TTC549 (cell line): Measurements from ENCODE around the gene NPEPL1.

Source experiments
- FAIRE-seq: peaks from 2 replicates; lab custom pipeline; 2012; peaks lifted over from hg19 to GRCh38; lab: Jason Lieb, UNC

Gene NPEPL1

GRCh38 chr20:58685988-58686387 is 6.6 kb upstream of the NPEPL1 start:
- no peak for FAIRE-seq

DNA sequence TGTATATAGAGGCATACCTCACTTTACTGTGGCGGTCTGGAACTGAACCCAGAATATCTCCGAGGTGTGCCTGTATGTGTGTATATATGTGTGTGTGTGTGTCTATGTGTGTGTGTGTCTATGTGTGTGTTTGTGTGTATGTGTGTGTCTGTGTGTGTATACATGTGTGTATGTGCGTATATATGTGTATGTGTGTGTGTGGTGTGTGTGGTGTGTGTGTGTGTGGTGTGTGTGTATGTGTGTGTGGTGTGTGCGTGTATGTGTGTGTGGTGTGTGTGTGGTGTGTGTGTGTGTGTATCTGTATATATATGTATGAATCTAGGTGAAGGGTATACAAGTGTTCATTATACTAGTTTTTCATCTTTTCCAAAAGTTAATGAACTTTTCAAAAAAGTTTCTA is 4.2 kb upstream of the NPEPL1 start:
- no peak for FAIRE-seq

- FAIRE-seq, result no peak
These were observed 3.8 kb upstream of the NPEPL1 start for GRCh38 chr20:58688840-58689239.

DNA sequence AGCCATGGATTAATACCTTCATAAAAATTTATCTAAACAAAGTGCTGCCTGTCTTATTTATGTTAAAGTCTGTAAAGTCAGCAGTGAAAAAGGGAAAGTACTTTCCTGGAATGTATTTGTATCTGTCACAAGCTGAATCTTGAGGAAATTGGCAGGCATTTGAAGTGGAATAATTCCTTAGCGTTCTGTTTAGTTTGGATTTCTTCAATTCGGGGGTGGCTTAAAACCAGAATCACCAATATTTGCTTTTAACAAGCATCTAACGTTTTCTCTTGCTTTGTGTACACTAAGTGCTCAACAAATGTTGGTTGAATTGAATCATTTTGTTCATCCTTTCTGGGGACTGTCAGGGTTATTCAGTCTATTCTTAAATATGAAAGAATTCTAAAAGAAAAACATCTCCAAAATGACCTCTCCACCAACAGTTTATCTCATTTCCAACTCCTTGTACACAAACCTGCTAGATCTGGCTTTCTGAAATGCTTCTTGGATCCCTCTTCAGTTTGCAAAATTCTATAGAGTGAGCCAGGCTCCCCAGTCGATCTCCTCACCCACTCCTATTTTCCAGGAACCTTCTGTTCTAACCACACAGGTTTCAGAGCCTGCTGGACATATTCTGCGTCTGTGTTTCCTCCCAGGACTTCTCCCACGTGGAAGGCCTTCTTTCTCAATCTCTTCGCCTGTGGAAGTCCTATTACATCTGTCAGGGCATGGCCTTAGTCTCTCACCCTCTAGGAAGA is 2.0 kb upstream of the NPEPL1 start:
- no peak for FAIRE-seq

DNA sequence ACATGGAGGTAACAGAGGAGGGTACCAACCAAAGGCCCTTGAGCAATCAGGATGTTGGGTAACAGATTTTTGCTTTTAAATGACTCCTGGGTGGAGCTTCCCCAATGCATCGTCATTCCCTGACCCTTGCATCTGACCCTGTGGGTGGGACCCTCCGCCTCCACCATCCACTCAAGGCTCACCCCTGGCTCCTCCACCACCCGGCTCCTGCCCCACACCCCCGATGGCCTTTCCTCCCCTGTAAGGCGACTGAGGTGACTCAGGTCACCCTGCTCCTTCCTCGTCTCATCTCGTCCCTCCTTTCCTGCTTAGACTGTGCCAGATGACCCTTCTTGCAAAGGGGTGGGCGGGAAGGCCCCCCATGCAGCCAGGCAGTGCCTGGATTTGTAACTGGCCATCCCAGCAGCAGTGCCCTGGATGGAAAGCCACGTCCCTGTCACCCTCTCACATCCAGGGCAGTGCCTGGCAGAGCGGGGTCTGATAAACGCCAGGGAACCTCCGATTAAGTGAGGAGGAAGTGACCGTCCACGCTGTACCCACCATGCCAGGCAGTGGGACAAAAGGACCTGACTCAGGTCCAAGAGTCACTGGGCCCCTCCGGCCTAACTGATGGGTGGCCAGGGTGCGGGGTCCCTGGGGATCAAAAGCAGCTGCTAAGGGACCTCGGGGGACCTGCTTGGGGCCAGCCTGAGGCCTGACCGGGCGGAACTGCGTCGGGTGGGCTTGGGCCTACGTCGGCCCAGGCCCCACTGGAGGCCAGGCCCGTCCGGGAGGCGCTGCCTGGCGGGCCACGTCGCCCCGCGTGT is 624 bp upstream of the NPEPL1 start:
- no peak for FAIRE-seq

- no peak for FAIRE-seq
These were observed 816 bp downstream of the NPEPL1 start for GRCh38 chr20:58693226-58694006.

DNA sequence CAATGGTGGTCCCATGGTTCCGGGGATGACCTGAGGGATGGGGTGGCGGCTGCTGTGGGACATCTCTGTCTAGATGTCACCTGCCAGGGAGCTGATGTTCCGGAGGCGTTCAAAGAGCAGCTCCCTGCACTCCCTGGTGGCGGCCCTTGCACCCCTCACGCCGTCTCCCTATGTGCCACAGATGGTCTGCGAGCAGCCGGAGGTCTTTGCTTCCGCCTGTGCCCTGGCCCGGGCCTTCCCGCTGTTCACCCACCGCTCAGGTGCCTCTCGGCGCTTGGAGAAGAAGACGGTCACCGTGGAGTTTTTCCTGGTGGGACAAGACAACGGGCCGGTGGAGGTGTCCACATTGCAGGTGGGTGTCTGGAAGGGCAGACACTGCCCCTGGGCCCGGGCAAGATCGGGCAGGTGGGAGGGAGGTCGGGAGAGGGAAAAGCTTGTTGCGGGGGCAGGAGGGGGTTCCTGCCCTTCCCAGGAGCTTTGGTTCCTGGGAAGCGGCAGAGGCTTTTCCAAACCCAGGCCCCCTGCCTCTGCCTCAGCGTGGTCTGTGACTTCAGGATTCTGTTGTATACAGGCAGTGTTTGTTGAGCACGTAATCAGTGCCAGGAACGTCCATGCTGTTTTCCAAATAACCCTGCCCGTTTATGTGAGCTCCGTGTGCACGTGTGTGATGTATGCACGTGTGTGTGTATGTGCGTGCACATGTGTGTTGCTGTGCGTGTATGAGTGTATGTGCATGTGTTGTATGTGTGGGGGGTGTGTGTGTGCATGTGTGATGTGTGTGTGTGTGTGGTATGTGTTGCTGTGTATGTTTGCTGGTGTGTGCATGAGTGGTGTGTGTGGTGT is 1.9 kb downstream of the NPEPL1 start:
- no peak for FAIRE-seq

- no peak for FAIRE-seq
These were observed 2.6 kb downstream of the NPEPL1 start for GRCh38 chr20:58695084-58695722.

GRCh38 chr20:58695895-58696375 is 3.3 kb downstream of the NPEPL1 start:
- no peak for FAIRE-seq

DNA sequence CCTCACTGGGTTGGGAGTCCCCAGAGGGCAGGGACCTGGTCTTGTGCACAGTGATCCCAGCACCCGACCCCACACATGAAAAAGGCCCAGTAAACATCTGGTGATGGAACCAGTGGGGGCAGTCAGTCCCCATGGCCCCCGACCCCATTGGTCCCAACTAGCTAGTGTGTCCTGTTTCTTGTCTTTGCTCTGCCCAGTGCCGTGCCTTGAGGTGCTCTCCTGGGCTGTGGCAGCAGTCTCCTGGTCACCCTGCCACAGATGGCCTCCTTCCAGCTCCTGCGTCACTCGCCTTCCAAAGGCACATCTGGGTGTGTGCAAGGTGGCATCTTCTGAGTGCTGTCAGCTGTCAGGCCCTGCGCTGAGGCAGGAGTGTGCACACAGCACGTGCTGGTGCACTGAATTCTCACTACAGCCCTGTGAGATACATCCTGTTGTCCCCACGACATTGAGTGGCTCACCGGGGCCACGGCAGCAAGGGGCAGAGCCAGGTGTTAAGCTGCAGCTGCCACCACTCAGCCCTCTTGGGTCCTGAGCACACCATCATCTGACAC is 3.9 kb downstream of the NPEPL1 start:
- FAIRE-seq, result no peak

DNA sequence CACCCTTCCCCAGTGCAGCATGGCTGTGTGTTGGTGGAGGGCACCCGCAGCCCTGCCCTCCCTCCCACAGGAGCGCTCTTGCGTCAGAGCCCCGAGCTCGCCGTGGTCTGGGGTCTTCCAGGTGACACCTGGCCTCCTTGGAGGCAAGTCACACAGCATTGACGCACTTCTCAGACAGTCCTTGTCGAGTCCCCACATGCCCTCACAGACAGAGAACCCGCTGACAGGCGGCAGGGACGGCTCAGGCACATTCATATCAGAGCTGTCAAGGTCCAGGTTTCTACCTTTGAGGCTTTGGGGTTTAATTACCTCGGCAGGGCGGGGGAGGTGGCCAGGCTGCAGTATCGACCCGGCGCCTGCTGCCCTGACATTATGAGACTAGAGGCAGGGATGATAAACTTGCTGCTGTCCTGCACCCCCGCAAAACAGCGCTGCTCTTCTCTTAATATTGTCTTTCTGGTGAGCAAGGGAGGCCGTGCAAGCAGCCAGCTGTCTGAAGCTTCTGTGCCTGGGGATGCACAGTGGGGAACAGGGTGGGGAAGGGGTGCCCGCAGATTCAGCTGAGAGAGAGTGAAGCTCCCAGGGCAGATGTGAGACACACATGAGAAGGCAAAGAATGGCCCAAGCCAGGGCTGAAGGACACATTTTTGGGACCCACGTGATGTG is 4.7 kb downstream of the NPEPL1 start:
- FAIRE-seq, result no peak

GRCh38 chr20:58697867-58698703 is 5.5 kb downstream of the NPEPL1 start:
- no peak for FAIRE-seq

DNA sequence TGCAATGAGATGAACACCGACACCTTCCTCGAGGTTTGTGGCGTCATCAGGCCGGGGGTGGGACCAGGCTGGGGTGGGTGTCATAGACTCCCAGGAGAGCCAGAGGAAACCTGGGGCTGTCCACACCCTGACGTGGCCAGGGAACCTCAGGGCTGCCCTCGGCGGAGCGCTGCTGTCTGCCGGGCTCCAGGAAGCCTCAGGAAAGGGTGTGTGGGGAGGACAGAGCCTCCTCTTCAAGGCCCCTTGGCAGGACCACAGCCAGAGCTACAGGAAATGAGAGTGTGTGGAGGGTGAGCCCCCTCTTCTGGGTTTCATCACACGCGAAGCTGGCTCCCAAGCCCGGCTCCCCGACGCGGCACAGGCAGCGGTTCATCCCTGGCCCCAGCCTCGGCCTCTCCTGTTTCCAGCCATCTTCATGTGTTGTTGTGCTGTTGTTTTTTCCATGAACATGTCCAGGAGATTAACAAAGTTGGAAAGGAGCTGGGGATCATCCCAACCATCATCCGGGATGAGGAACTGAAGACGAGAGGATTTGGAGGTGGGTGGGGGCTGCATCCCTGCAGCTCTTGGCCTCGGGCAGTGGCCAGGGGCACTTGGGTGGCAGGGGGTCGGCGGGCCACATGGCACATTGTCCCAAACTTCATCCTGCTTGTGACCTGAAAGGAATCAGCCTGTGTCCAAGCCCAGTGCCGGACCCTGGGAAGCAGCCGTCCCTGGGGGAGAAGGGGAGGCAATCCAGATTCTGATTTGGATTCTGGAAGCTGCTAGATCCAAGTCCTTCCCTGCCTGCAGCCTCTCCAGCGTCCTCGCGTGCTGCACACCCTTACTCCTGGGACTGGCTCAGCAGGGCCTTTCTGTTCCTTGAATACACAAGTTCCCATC is 6.4 kb downstream of the NPEPL1 start:
- FAIRE-seq, result no peak

DNA sequence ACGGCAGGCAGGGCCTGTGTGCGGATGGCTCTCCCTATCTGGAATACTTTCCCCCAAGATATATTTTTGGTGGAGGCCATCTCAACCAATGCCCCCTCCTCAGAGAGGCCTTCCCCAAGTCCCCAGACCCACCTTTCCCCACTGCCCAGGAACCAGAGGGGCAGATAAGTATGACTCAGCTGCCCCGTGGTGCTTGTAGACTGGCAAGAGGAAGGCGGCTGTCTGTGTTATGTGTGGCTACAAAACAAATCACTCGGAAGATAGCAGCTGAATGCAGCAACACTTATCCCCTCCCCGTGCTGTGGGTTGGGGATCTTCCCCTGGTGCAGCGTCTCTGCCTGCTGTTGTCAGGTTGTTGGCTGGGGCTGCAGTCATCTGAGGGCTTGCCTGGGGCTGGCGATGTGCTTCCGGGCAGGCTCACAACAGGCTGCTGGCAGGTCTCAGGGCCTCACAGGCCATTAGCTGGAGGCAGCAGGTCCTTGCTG is 7.1 kb downstream of the NPEPL1 start:
- no peak for FAIRE-seq

DNA sequence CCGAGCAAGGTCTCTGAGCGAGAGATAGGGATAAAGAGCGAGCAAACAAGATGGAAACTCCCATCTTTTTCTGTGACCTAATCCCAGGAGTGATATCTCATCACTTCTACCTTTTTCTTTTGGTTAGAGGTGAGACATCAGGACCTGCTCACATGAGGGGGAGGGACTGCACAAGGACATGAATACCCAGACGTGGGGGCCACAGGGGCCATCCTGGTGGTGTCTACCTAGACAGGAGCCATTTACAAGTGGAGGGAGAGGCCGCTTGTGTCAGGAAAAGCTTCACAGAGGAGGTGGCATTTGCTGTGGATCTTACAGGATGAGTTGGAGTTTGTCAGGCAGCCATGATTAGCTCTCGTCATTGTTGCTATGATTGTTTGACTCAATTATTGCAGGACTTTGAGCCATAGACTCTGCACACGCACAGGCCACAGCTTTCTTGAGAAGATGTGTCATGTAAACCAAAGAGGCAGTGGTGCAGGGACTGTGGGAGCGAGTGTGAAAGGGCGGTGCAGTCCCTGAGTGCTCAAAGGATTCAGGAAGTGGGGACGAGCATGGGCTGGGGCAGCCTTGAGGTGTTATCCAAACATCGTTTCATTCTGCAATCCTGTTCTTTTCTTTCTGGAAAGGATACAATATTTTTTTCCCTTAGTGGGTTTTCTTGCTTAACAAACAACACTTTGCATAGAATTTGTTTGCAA is 7.7 kb downstream of the NPEPL1 start:
- no peak for FAIRE-seq

DNA sequence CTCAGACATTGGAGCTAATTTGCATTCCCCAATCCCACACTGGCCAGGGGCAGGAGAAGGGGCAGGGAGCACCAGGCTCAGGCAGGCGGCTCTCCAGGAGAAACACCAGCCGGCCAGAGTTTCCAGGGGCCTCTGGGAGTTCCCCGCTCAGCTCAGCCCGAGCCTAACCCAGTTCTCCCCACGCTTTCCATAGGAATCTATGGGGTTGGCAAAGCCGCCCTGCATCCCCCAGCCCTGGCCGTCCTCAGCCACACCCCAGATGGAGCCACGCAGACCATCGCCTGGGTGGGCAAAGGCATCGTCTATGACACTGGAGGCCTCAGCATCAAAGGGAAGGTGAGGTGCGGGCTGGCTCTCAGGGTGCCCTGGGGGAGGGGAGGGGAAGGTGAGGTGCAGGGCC is 8.2 kb downstream of the NPEPL1 start:
- no peak for FAIRE-seq

GRCh38 chr20:58701431-58702160 is 9.0 kb downstream of the NPEPL1 start:
- FAIRE-seq, result no peak
